Breast epithelium (tissue), 4 donors: ENCODE measurements around the gene RCBTB1. TPM values are rescaled to one million over a fixed set of nuclear protein-coding genes. Genes with fewer than 3 reads are reported as not detected.

Experiments
- DNase-seq, 2 donors: peaks; one replicate each; pipeline ENCODE4 v3.0.0-alpha.2; 2019; ENCODE audit warnings: low spot score in 2 of 2
- H3K27ac ChIP-seq, 2 donors: fragments of 200-600 bp; sonication (generic) in 1 of 2; one replicate each; pipeline ENCODE4 v1.5.1; 2016 to 2019; ENCODE audit warnings: mild to moderate bottlenecking in 1 of 2
- H3K27me3 ChIP-seq, 2 donors: fragments of 200-600 bp; sonication (generic) in 1 of 2; one replicate each; pipeline versions ENCODE4 v1.5.1 to v1.6.0; 2017 to 2019; ENCODE audit warnings: control low read depth in 1 of 2, mild to moderate bottlenecking in 1 of 2
- H3K36me3 ChIP-seq: fragments of 200-600 bp; one replicate; pipeline ENCODE4 v1.5.1; 2019
- H3K4me1 ChIP-seq, 2 donors: fragments of 200-600 bp; sonication (generic); one replicate each; pipeline ENCODE4 v1.5.1; 2016 to 2019; ENCODE audit warnings: control low read depth in 1 of 2
- H3K4me3 ChIP-seq, 3 donors: fragments of 200-600 bp; sonication (generic); 1 replicate in 2 of 3; 2 replicates in 1 of 3; pipeline ENCODE4 v1.5.1; 2016 to 2019; ENCODE audit warnings: mild to moderate bottlenecking in 3 of 3, moderate library complexity in 2 of 3
- H3K9me3 ChIP-seq, 2 donors: fragments of 200-600 bp; sonication (generic) in 1 of 2; one replicate each; pipeline ENCODE4 v1.5.1; 2016 to 2019; ENCODE audit warnings: control low read depth in 1 of 2
- POLR2A ChIP-seq: fragments of 450-650 bp; IDR thresholded peaks from one replicate; pipeline ENCODE4 v1.6.1; 2016; ENCODE audit warnings: antibody characterized with exemption, mild to moderate bottlenecking, moderate library complexity
- POLR2AphosphoS5 ChIP-seq, 3 donors: sonication (generic); formaldehyde crosslinking; IDR thresholded peaks; one replicate each; pipeline ENCODE4 v1.6.1; 2017; ENCODE audit warnings: antibody characterized with exemption in 3 of 3
- intact Hi-C: fragments of 100-400 bp; cut with DNase I; formaldehyde crosslinking; loops from one replicate; pipeline ENCODE4 v1.15.1; 2023; ENCODE audit warnings: low total_unique reads
- total RNA-seq, 3 donors: library from RNA; depleted of rRNA; stranded (reverse); fragments of >200 nt; gene quantifications; one replicate each; pipeline ENCODE4 v1.1.0, GENCODE V29; 2016
- TF ChIP-seq, protein P1 (sequence below), 3 donors: fragments of 450-650 bp; IDR thresholded peaks; one replicate each; pipeline ENCODE4 v1.5.1; 2016 to 2017; ENCODE audit warnings: antibody characterized with exemption in 3 of 3, mild to moderate bottlenecking in 3 of 3, moderate library complexity in 3 of 3

Gene RCBTB1
- total RNA-seq, 3 donors from 2014 or later = 13.8 to 18.4 (median 17.9) TPM

DNA sequence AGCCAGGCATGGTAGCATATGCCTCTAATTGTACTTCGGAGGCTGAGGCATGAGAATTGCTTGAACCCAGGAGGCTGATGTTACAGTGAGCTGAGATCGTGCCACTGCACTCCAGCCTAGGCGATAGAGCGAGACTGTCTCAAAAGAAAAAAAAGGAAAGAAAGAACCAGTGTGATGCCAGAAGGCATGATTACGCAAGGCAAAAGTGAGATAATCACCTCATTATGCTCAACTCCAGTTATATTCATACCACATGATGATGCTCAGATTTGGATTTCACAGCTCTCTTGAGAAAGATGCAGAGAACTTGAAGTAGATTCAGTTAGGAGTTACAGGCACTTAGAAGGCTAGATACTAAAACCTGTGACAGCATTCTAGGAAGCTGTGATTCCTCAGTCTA, 21.8 kb downstream of the RCBTB1 start:
- Histone ChIP-seq H3K4me1 (no peaks in the 10 kb centered on the region), H3K36me3 (no peaks in the 10 kb centered on the region), H3K4me3 (no peak overlapping the region), H3K27me3 (no peaks in the 10 kb centered on the region), H3K9me3 (no peaks in the 10 kb centered on the region), H3K27ac (no peak overlapping the region)
- DNase-seq = no peak
- TF ChIP-seq POLR2A (no peak), POLR2AphosphoS5 (IDR thresholded peaks at IDR 0.05) (no peak)
- TF ChIP-seq, protein P1, sequence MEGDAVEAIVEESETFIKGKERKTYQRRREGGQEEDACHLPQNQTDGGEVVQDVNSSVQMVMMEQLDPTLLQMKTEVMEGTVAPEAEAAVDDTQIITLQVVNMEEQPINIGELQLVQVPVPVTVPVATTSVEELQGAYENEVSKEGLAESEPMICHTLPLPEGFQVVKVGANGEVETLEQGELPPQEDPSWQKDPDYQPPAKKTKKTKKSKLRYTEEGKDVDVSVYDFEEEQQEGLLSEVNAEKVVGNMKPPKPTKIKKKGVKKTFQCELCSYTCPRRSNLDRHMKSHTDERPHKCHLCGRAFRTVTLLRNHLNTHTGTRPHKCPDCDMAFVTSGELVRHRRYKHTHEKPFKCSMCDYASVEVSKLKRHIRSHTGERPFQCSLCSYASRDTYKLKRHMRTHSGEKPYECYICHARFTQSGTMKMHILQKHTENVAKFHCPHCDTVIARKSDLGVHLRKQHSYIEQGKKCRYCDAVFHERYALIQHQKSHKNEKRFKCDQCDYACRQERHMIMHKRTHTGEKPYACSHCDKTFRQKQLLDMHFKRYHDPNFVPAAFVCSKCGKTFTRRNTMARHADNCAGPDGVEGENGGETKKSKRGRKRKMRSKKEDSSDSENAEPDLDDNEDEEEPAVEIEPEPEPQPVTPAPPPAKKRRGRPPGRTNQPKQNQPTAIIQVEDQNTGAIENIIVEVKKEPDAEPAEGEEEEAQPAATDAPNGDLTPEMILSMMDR (IDR thresholded peaks at IDR 0.05) = no peak
- intact Hi-C loops = no loop called here

DNA sequence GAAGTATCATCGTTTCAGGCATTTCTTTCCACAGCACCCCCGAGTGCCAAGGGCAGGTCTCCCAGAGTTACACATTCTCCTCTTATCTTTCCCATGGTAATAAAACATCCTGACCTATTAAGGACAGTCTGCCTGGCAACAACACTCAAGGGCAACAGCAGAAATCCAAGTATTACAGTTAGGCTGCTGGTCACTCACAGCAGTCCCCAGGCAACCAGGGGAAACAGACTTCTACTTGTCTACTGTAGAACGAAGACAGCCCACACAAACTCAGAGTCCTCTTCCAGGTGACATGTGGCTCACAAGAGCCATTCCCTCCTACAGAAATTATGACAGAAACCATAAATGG, 24.3 kb downstream of the RCBTB1 start:
- Histone ChIP-seq H3K4me3 (no peak overlapping the region), H3K4me1 (no peaks in the 10 kb centered on the region), H3K9me3 (no peaks in the 10 kb centered on the region), H3K27me3 (no peaks in the 10 kb centered on the region), H3K27ac (no peak overlapping the region), H3K36me3 (no peaks in the 10 kb centered on the region)
- intact Hi-C loops = no loop called here
- TF ChIP-seq POLR2AphosphoS5 (IDR thresholded peaks at IDR 0.05) = no peak
- TF ChIP-seq POLR2A = no peak
- TF ChIP-seq, protein P1 (IDR thresholded peaks at IDR 0.05) = no peak
- DNase-seq = no peak

DNA sequence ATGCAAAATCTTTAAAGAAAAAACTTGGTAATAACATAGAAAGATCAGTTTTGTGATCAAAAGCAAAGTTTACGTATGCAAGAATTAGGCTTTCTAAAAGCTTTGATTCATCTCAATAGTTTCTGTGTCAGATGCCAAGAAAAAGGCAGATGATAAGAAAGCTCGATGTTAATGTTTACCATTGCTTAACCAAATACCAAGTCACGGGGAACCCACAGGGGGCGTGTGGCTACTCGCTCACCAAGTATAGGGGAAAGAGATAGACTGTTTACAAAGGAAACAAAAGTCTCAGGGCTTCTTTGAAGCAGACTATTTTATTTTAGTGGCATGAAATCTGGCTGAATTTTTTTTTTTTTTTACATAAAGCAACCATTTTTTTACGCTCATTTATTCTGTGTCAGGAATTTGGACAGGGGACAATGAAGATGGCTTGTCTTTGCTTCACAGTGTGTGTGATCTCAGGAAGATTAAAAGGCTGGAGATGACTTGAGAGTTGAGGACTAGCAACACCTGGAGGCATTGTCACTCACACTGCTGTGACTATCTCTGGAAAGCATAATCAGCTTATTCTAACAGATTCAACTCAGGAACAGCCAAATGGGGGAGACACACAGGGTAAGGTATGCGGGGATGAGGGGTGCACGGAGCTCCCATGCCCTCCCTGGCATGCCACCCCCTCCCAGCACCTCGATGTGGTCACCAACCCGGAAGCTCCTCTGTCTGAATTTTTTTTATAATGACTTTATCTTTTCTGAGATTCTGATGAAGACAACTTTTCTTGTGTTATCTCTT, 24.9 kb downstream of the RCBTB1 start:
- no peaks in the 10 kb centered on the region for H3K4me1 ChIP-seq
- intact Hi-C loops = no loop called here
- H3K27ac ChIP-seq = no peak overlapping the region
- no peak overlapping the region for H3K4me3 ChIP-seq
- TF ChIP-seq, protein P1 (IDR thresholded peaks at IDR 0.05) = no peak
- TF ChIP-seq POLR2AphosphoS5 (IDR thresholded peaks at IDR 0.05) = no peak
- no peak for TF ChIP-seq POLR2A
- DNase-seq = no peak
- H3K36me3 ChIP-seq = no peaks in the 10 kb centered on the region
- no peaks in the 10 kb centered on the region for H3K27me3 ChIP-seq
- H3K9me3 ChIP-seq = no peaks in the 10 kb centered on the region

DNA sequence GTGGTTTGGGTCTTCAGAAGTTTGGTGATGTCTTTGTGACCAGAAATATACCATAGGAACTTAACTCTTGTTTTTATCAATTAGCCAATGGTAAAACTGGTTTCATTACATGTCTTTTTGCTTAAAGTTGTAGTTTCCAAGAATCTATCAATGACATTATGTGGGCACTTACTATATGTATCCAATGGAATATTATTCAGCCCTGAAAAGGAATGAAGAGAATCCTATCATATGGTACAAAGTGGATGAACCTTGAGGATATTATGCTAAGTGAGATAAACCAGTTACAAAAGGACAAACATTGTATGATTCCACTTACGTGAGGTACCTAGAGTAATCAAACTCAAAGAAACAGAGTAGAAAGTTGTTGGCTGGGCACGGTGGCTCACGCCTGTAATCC, 26.4 kb downstream of the RCBTB1 start:
- DNase-seq = no peak
- H3K9me3 ChIP-seq = no peaks in the 10 kb centered on the region
- H3K4me3 ChIP-seq = no peak overlapping the region
- no peaks in the 10 kb centered on the region for H3K36me3 ChIP-seq
- H3K4me1 ChIP-seq = no peaks in the 10 kb centered on the region
- no peaks in the 10 kb centered on the region for H3K27me3 ChIP-seq
- TF ChIP-seq, protein P1 (IDR thresholded peaks at IDR 0.05) = no peak
- TF ChIP-seq POLR2AphosphoS5 (IDR thresholded peaks at IDR 0.05) (no peak), POLR2A (no peak)
- intact Hi-C loops = loop anchor here (5.0 kb wide), 1 partner anchor 1108 kb away; no protein-coding TSS in a partner anchor
- H3K27ac ChIP-seq = no peak overlapping the region

DNA sequence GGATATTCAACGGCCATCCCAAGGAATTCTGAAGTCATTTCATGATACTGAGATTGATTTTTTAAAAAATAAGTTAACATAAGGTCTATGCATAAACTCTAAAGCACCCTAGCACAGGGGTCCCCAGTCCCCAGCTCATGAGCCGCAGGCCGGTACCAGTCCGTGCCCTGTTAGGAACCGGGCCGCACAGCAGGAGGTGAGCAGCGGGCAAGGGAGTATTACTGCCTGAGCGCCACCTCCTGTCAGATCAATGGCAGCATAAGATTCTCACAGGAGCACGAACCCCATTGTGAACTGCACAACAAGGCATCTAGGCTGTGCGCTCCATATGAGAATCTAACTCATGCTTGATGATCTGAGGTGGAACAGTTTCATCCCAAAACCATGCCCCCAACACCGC, 31.0 kb downstream of the RCBTB1 start:
- no peak for DNase-seq
- H3K27ac ChIP-seq = no peak overlapping the region
- H3K4me3 ChIP-seq = no peak overlapping the region
- H3K9me3 ChIP-seq = no peaks in the 10 kb centered on the region
- no peaks in the 10 kb centered on the region for H3K36me3 ChIP-seq
- H3K27me3 ChIP-seq = no peaks in the 10 kb centered on the region
- H3K4me1 ChIP-seq = no peaks in the 10 kb centered on the region
- TF ChIP-seq, protein P1 (IDR thresholded peaks at IDR 0.05) = no peak
- no peak for TF ChIP-seq POLR2AphosphoS5 (IDR thresholded peaks at IDR 0.05)
- no peak for TF ChIP-seq POLR2A
- intact Hi-C loops = no loop called here
